Measurements from ENCODE around the gene GPR6.

GPR6 gene, protein sequence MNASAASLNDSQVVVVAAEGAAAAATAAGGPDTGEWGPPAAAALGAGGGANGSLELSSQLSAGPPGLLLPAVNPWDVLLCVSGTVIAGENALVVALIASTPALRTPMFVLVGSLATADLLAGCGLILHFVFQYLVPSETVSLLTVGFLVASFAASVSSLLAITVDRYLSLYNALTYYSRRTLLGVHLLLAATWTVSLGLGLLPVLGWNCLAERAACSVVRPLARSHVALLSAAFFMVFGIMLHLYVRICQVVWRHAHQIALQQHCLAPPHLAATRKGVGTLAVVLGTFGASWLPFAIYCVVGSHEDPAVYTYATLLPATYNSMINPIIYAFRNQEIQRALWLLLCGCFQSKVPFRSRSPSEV

DNA sequence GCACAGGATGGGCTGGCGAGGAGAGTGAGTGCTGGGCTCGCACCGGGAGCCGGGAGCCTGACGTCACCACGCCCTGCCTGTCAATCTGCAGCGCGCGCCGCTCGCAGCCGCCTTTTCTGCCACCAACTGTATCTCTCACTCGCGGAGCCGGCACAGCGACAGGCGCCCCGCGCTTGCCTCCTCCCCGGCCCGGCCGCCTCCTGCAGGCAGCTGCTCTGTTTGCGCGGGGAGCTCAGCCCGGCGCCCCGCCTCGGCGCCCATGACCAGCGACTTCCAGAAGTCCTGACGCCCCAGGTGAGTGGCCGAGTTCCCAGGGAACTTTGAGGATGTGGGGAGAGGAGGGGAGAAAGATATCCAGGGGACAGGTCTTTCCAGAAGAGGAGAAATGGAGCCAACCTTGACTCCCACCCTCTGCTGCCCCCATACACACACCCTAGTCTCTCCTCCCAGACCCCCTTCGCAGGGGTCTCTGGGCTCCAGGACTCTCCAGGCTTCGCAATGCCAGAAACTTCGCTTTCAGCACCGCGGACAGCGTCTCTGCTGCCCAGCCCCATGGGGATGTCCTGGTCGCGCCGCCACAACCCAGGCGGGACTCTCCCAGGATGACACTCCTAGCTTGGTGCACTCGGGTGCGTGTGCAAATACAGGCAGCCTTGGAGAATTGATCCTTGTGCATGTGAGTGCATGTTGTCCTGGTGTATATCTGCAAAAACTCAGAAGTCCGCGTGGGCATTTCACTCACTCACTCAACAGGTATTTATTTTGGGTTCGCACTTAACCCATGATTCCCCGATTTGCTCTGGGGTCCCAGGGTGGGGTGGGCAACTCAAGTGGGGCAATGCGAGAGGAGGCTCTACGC, at the start of gene GPR6:
Gene GPR6 (plus strand): TSS at position 138 of the 859 bp plus-strand sequence. CDS start 802 bp downstream, outside the sequence.
- DNase-seq (ENCODE audit: low spot score): peak; percentile 16

DNA sequence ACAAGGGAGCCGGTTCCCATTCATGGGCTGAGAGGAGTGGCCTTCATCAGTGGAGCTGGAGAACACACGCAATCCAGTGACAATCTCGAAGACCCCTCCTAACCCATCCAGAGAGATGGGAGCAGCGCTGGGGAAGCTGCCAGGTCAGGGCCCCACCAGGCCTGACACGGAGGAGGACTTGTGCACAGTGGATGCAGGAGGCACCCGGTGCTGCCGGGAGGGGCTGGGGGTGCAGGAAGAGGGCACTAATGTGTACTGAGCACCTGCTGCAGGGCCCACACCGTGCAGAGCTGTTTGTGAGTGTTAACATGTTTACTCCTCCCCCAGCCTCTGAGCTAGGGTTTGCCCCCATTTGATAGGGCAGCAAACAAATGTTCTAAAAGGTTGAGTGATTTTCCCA, 43.8 kb upstream of the GPR6 start:
- DNase-seq (ENCODE audit: low spot score): no peak

DNA sequence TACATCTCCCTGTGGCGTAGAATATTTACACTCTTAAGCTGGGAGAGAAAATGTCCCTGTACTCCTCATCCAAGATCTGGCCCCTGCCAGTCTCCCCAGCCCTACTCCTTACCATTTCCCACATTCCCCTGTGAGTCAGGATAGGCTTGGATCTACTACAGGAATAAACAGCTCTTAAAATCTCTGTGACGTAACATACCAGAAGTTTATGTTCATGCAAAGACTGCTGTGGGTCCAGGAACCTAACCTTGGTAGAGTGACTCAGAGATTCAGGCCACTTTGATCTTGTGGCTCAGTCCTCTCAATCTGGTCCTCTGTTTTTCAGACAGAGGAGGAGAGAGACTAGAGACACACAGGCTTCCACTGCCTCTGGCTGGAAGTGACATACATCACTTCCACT, 38.5 kb upstream of the GPR6 start:
- DNase-seq (ENCODE audit: low spot score): no peak

DNA sequence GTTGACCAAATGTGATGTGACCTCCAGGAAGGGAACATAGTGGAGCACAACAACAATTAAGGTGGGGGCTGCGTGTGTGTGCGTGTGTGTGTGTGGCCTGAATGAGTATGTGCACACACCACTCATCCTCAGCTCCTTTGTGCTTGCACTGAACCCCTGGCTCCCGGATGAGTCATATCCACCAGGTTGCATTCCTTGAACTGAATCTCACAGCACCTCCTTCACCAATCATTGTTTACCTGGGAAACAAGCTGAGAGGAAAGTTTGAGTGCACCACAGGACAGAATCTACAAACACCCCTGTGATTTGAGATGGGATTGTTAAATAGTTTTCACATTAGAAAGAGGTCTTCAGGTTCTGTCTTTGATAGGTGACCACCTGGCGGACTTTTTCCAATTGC, 33.7 kb upstream of the GPR6 start:
- no peak for DNase-seq (ENCODE audit: low spot score)

- DNase-seq (ENCODE audit: low spot score): no peak
Observed at GRCh38 chr6:109945091-109945490, 33.0 kb upstream of the GPR6 start.

DNA sequence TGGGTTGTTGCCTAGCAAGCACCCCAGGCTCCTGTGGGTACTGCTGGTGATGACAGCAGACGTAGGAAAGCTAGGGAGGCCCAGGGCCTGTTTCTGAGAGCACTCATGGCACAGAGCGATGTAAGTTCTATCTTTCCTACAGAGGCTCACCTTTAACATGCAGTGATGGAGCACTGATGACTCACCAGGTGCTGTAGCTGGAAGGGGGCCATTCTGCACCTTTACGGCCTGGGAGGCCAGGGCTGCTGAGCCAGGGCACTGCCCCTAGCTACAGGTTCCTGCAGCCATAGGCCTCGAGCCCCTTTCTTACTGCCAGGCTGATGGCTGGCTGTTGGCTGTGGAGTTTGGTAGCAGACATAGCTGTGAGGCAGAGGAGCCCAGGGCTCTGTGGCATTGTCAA, 31.1 kb upstream of the GPR6 start:
- no peak for DNase-seq (ENCODE audit: low spot score)

GRCh38 chr6:109949281-109950065, 28.6 kb upstream of the GPR6 start:
- DNase-seq (ENCODE audit: low spot score): no peak

- no peak for DNase-seq (ENCODE audit: low spot score)
Observed at GRCh38 chr6:109955491-109955890, 22.6 kb upstream of the GPR6 start.

DNA sequence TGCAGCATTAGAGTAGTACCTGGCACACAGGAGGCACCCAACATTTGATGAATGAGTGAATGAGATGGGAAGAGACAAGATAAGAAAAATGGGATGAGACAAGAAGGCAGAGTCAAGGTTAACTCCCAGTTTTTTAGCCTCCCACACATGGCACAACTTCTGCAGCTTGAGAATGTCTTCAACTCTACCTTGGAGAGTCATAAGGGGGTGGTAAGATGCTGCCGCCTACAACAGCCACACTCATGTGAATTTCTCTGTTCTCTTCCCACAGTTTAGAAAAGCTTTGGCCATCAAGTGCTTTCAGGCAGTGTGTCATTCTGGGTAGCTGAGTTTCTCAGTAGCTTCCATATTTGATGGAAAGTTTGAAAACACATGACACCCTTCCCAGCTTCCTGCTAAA, 19.5 kb upstream of the GPR6 start:
- no peak for DNase-seq (ENCODE audit: low spot score)

DNA sequence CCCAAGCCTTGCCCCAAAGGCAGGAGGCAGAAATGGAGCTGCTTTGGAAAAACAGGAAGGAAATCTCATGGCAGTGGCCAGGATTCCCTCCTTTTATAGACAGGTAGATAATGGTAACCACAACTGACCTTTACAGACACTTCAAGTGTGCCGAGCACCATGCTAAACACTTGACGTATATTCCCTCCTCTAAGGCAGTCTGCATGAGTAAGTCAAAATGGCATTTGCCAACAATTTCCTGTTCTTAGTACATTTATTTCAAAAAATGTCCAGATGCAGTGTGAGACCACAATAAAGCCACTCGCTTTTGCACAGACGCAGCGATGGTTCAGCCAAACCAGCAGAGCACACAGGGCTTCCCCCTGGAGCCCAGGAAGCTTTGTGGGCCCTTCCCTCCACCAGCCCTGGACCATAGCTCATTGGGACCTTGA, 16.5 kb upstream of the GPR6 start:
- no peak for DNase-seq (ENCODE audit: low spot score)

DNA sequence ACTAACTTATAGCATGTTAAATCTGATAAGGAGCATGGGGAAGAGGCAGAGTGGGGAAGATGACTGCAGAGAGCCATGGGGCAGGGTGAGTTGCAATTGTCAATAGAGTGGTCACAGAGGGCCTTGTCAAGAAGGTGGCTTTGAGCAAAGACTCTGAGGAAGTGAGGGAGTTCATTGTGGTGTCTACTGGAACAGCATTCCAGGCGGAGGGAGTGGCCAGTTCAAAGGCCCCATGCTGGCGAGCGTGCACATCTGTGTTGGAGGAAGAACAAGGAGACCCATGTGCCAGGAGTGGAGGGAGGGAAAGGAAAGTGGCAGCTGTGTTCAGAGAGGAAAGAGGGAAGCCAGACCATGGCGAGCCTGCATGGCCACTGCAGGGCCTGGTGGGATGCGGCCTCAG, 15.8 kb upstream of the GPR6 start:
- no peak for DNase-seq (ENCODE audit: low spot score)

DNA sequence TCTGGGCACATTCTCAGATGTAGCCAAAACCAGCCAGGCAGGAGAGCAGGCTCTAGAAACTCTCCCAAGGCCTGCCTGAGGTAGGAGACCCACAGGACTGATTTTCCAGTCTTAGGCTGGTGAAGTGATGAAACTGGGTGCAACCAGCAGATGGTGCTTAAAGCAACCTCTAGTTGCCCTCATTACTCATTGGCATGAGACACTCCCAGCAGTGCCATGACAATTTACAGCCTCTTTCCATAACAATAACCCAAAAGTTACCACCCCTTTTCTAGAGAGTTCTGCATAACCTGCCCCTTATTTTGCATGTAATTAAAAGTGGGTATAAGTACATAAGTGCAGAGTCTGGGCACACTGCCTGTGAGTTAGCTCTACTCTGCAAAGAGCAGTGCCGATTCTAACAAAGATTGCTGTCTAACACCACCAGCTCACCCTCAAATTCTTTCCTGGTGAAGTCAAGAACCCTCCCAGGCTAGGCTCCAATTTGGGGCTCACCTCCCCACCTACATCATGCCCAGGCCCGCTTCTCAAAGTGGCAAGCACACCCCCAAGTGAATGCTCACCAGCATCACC, 14.4 kb upstream of the GPR6 start:
- DNase-seq (ENCODE audit: low spot score): no peak

DNA sequence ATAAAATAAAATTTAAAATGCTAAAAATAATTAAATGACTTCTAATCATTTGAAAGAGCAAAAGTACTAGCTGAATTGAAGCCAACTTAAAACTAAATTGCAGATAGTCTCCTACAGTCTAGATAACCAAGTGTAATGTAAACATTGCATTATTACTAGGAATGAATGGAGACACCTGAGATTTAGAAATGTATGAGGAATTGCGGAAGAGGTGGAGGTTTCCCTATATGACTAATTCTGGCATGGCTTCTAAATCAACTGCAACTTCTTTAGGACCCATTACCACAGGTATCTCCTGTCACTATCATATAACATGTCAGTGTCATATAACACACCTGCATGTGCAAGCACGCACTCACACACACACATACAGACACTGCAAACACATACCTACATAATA, 13.2 kb upstream of the GPR6 start:
- no peak for DNase-seq (ENCODE audit: low spot score)

- DNase-seq (ENCODE audit: low spot score): no peak
Observed at GRCh38 chr6:109966299-109966698, 11.8 kb upstream of the GPR6 start.

- DNase-seq (ENCODE audit: low spot score): no peak
Observed at GRCh38 chr6:109977791-109978173, 329 bp upstream of the GPR6 start.

DNA sequence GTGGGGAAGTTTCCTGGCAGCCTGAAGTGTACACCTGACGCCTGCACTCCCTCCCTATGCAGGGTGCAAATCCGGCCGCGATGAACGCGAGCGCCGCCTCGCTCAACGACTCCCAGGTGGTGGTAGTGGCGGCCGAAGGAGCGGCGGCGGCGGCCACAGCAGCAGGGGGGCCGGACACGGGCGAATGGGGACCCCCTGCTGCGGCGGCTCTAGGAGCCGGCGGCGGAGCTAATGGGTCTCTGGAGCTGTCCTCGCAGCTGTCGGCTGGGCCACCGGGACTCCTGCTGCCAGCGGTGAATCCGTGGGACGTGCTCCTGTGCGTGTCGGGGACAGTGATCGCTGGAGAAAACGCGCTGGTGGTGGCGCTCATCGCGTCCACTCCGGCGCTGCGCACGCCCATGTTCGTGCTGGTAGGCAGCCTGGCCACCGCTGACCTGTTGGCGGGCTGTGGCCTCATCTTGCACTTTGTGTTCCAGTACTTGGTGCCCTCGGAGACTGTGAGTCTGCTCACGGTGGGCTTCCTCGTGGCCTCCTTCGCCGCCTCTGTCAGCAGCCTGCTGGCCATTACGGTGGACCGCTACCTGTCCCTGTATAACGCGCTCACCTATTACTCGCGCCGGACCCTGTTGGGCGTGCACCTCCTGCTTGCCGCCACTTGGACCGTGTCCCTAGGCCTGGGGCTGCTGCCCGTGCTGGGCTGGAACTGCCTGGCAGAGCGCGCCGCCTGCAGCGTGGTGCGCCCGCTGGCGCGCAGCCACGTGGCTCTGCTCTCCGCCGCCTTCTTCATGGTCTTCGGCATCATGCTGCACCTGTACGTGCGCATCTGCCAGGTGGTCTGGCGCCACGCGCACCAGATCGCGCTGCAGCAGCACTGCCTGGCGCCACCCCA, 1.2 kb downstream of the GPR6 start:
- no peak for DNase-seq (ENCODE audit: low spot score)

DNA sequence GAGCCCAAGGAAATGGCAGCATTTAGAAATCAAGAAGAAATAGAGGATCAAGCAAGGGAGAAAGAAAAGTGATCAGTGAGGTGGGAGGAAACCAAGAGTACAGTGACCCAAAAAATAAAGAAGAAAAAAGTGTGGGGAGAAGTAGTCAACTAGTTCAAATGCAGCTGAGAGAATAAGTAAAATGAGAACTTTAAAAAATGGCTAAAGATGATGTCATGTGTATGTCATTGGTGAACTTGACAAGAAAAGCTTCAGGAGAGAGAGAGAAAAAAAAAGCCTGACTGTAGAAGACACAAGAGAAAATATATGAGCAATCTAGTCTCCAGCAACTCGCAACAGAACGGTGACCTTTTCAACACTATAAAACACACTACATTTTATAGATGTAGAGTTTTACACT, 6.3 kb downstream of the GPR6 start:
- no peak for DNase-seq (ENCODE audit: low spot score)

DNA sequence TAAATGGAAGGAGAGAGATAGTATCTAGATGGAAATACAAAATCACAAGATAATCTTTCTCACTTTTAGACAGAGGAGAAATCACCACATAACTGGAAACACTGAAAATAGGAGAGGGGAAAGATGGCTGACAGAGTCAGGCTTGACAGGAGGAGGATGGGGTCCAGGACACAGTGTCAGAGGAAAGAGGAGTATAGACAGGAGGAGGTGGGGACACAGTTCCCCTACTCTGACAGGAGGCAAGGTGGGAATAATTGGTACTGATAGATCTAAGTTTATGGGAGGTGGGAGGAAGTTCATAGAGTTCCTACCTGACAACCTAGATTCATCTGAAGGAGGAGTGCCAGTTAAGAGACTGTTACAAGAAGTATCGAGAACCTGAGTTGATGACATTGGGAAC, 9.1 kb downstream of the GPR6 start:
- DNase-seq (ENCODE audit: low spot score): no peak

- DNase-seq (ENCODE audit: low spot score): no peak
Observed at GRCh38 chr6:109991201-109992101, 13.3 kb downstream of the GPR6 start.

- DNase-seq (ENCODE audit: low spot score): no peak
Observed at GRCh38 chr6:109998159-109998785, 20.2 kb downstream of the GPR6 start.
